Skeletal muscle cell (primary cell): ENCODE results near the gene LRFN5.
A peak's percentile ranks its signal among the peaks of the same experiment; 100 is the strongest.
"Not testable (repeated sequence)": the region's sequence is repeated elsewhere in the genome, so short reads cannot be mapped to it uniquely, and the experiment has no call there.

ENCODE experiments used
- DNase-seq: peaks from one replicate; pipeline ENCODE4 v3.0.0-alpha.2; 2010; ENCODE audit warnings: low read depth
- H3K4me3 ChIP-seq: 2 replicates; pipeline ENCODE4 v1.5.1; 2011; ENCODE audit warnings: low read depth, mild to moderate bottlenecking, control low read depth, low read length, moderate library complexity

LRFN5 gene

GRCh38 chr14:41750575-41750974 is 143.9 kb downstream of the LRFN5 start:
- H3K4me3 ChIP-seq, DNase-seq: not testable (repeated sequence)

- no peak overlapping the region for H3K4me3 ChIP-seq
- DNase-seq, result no peak
These were observed 151.5 kb downstream of the LRFN5 start for GRCh38 chr14:41758011-41758665.

DNA sequence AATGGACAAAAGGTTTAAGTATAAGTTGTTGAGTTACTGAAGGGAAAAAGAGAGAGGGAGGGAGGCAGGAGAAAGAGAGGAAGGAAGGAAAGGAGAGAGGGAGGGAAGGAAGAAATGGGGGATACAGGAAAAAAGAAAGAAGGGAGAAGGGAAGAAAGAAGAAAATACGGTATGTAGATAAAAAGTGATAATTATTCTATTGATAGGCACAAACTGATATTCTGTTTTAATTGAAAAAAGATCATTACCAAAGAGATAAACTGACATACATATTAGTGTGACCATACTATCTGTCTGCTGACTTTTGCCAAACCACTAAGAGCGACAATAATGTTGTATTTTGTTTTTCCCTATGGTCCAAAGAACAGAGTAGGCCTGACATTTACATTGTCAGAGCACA is 154.5 kb downstream of the LRFN5 start:
- no peak overlapping the region for H3K4me3 ChIP-seq
- no peak for DNase-seq

- no peak for DNase-seq
- H3K4me3 ChIP-seq, result no peak overlapping the region
These were observed 160.1 kb downstream of the LRFN5 start for GRCh38 chr14:41766772-41767171.

DNA sequence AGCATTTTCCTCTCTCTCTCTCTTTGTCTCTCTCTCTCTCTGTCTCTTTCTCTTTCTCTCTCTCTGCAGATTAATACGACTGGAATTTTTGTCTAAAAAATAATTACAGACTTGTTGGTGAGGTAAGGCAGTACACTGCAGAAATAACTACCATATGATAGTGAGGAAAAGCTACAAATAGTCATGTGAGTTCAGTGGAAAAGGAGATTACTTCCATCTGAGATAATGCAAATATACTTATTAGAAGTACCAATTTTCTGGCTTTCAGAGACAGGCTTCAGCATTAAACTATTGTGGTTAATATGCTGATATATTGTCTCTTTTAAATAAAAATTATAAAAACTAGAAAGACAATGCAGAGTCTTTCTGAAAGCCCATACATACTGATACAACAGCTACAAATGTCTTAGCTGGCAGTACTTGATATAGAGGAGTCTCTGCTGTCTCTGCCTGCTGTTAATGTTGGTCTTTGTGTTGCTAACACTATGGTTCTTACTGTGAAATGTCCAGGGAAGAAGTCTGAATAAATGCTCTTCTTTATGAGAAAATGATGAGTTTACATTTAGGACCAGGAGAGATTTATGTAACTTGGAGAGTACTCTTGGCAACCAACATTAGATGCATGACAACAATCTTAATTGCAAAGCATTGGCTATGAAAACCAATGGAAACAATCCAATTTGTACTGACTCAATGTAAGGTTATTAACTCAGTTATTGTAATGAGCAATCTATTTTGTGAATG is 167.0 kb downstream of the LRFN5 start:
- DNase-seq, result no peak
- no peak overlapping the region for H3K4me3 ChIP-seq

DNA sequence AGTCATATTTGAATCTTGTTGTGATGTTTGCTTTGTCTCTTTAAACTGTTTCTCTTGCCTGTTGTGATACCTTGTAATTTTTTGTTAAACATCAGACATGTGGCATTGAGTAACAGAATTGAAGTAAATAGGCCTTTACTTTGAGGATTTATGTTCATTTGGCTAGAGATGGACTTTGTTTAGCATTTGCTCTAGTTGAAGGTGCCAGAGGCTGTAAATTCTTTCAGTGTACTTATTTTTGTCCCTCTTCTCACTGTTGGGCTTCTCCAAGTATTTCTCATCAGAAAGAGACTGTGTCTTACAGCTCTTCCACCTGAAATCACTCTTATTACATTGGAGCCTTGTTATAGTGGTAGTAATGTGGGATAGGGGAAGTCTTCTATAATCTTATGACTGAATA is 175.8 kb downstream of the LRFN5 start:
- no peak for DNase-seq
- no peak overlapping the region for H3K4me3 ChIP-seq

GRCh38 chr14:41783403-41783802 is 176.7 kb downstream of the LRFN5 start:
- H3K4me3 ChIP-seq, result no peak overlapping the region
- no peak for DNase-seq

DNA sequence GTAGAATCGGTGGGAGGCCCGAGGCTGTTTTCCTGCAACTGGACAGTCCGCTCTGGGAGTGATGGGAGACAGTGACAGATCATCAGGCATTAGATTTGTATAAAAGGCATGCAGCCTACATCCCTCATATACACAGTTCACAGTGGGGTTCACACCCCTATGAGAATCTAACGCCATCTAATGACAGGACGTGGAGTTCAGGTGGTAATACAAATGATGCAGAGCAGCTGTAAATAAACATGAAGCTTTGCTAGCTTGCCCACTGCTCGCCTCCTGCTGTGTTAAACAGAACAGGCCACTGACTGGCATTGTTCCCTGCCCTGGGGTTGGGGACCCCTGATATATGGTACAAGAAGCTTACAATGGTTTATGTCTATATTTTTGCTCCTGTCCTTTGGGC is 179.0 kb downstream of the LRFN5 start:
- H3K4me3 ChIP-seq, result no peak overlapping the region
- DNase-seq, result no peak

DNA sequence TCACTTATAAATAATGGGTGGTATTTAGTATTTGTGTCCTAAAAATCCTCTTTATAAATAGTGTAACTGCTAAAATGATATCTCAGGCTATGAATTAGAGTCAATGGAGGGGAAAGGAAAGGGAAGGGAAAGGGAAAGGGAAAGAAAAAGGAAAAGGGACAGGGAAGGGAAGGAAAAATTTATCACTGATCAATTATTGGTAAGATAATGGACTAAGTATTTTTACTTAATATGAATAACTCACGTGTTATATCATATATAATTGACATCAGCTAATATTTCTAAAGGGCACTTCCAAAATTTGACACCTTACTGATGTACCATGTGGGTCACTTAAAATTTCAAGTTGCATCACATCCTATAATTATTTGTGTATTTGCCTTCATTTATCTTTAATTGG is 193.1 kb downstream of the LRFN5 start:
- DNase-seq, result no peak
- H3K4me3 ChIP-seq, result no peak overlapping the region

DNA sequence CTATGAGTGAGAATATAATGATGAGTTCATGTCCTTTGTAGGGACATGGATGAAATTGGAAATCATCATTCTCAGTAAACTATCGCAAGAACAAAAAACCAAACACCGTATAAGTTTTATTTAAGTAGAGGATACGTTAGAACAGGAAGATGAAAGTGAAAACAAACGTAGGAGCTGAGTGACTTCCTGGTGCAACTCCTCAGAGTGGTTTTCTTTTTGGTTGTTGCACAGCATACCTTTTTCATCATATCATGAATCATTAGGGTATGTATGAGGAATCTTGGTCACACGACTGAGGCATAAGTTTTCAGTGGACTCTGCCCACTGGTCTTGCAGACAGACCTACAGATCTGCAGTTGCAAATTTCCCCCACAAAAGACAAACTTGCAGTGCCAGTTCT is 199.0 kb downstream of the LRFN5 start:
- no peak overlapping the region for H3K4me3 ChIP-seq
- no peak for DNase-seq

- no peak for DNase-seq
- no peak overlapping the region for H3K4me3 ChIP-seq
These were observed 199.8 kb downstream of the LRFN5 start for GRCh38 chr14:41806366-41806975.

DNA sequence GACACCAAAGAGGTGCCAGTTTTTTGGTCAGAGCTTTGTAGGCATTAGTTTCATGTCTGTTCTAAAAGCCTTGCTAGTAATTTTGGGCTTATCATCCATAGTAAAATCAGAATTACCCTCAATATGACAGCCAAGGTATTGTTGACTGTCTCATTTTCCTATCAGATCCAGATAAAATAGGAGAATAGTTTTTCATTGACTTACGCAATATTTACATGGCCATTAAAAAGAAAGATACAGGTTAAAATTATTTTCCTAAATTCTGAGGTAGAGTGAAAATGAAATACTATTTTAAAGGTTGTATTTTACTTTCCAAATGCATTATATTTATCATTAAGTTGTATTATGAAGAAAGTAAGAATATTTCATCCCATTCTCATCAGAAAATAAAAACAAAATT is 203.7 kb downstream of the LRFN5 start:
- DNase-seq, result no peak
- H3K4me3 ChIP-seq, result no peak overlapping the region

GRCh38 chr14:41817626-41818025 is 210.9 kb downstream of the LRFN5 start:
- H3K4me3 ChIP-seq, result no peak overlapping the region
- no peak for DNase-seq

DNA sequence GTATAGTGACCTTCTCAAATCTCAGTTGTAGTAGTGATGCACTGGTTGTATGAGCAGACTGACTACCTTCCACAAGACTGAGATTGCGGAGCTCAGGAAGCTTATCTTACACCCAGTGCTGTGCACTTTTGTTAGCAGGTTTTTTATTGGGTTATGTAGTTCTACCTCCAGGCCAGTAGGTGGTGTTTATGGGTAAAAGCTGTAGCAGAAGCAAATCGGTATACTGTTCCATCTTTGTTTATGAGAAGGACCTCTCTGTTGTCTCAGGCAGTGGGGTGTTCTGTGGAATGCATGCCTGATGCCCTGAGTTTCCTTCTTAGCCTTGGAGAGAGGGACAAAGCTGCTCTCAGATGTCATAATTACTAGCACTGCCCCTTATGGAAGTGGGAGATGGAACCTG is 217.8 kb downstream of the LRFN5 start:
- DNase-seq, result no peak
- no peak overlapping the region for H3K4me3 ChIP-seq

DNA sequence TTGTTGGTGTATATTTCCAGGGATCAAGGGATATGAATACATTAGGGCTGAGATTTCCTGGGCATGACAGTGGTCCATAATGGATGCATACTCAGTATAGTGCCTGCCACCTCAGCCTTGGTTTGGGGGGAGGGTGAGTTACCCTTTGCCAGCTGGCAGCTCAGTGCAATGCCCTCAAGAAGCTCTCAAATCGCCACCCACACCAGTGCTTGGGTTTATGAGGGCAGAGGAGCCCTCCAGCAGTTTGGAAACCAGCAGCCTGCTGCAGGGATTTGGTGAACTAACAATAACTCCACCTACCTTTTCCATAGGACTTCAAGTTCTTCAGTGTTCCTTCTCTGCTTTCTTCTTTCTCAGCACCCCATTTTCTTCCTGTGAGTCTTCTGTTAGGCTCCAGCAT is 218.9 kb downstream of the LRFN5 start:
- H3K4me3 ChIP-seq, result no peak overlapping the region
- DNase-seq, result no peak

- DNase-seq, result peak; percentile 62
- no peak overlapping the region for H3K4me3 ChIP-seq
These were observed 224.2 kb downstream of the LRFN5 start for GRCh38 chr14:41830714-41831406.

DNA sequence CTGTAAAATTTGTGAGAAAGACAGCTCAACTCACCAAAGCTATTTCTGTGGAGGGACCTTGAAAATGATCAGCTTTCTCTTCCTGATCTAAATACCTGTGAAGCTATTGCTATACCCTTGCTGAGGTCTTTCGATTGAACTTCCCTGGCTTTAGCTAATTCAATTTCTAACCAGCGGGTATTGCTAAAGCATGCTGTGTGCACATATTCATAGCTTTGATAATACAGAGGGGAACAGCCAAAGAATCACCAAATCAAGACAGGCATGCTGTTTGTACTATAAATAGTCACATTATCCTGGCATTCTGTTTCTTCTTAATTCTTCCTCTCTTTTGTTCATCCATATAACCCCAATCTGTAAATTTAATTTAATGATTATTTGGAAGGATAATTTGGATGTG is 233.0 kb downstream of the LRFN5 start:
- no peak overlapping the region for H3K4me3 ChIP-seq
- no peak for DNase-seq

DNA sequence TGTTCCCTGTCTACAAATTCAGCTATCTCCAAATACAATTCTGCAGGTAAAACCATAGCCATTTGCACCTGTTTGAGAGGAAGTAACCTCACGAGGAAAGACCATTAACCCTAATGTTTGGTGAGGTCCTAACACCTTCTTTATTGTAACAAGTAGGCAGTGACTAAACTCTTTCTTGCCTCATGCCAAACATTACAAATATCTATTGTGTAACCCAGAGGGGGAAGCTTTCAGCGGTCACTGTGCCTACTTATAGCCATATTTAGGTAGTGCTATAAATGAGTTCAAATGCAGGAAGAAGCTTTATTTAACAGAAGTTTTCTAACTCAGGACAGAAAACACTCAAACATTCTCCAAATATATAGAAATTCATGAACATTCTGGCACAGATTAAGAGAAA is 252.7 kb downstream of the LRFN5 start:
- peak; percentile 50 for DNase-seq
- no peak overlapping the region for H3K4me3 ChIP-seq

DNA sequence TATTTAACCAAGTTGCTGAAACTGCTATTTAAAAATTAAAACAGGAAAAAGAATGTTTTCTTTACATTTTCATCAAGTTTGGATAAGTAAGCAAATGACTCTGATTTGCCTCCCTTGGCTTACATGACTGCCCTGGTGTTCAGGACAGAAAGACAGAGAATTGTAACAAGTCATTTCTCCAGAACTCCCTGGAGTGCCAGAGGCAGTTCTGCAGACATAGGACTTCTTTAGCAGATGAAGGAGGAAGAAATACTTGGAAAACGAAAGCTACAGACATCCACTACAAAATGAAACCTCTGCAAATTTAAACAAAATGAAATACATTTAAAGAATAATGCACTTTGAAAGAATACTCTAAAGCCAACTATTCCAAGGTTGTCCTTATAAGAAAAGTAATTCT is 253.9 kb downstream of the LRFN5 start:
- no peak overlapping the region for H3K4me3 ChIP-seq
- DNase-seq, result no peak

- H3K4me3 ChIP-seq, result no peak overlapping the region
- no peak for DNase-seq
These were observed 259.2 kb downstream of the LRFN5 start for GRCh38 chr14:41865894-41866293.
